Mesenchymal stem cell (in vitro differentiated cells and primary cell): ENCODE results near the gene RAB24.
"Not testable (repeated sequence)": the region's sequence is repeated elsewhere in the genome, so short reads cannot be mapped to it uniquely, and the experiment has no call there.

ENCODE experiments used
- DNase-seq: peaks from one replicate; pipeline ENCODE4 v3.0.0-alpha.2; 2013
- H2AFZ ChIP-seq: one replicate; pipeline ENCODE4 v1.6.1; 2013; ENCODE audit warnings: low read depth, mild to moderate bottlenecking, control low read depth, inconsistent platforms, low read length, moderate library complexity
- H2AK5ac ChIP-seq: 2 replicates; pipeline ENCODE4 v1.6.1; 2013; ENCODE audit warnings: low read length, moderate library complexity, mild to moderate bottlenecking, inconsistent platforms; ENCODE audit not compliant: severe bottlenecking
- H2BK120ac ChIP-seq: one replicate; pipeline ENCODE4 v1.6.1; 2013; ENCODE audit warnings: low read depth, mild to moderate bottlenecking, inconsistent platforms, low read length, moderate library complexity
- H2BK12ac ChIP-seq, 2 experiments: one replicate each; pipeline ENCODE4 v1.6.1; 2013; ENCODE audit warnings: inconsistent platforms in 2 of 2, low read length in 2 of 2, mild to moderate bottlenecking in 2 of 2, moderate library complexity in 2 of 2, control low read depth in 1 of 2
- H2BK15ac ChIP-seq: one replicate; pipeline ENCODE4 v1.6.1; 2013; ENCODE audit warnings: mild to moderate bottlenecking, low read depth, inconsistent platforms; ENCODE audit not compliant: poor library complexity, severe bottlenecking
- H2BK5ac ChIP-seq: 2 replicates; pipeline ENCODE4 v1.6.1; 2013; ENCODE audit warnings: low read depth, mild to moderate bottlenecking, low read length, control low read depth, inconsistent platforms; ENCODE audit not compliant: poor library complexity, severe bottlenecking
- H3K14ac ChIP-seq, 2 experiments: one replicate each; pipeline ENCODE4 v1.6.1; 2013; ENCODE audit warnings: inconsistent platforms in 2 of 2, low read length in 2 of 2, control low read depth in 1 of 2, mild to moderate bottlenecking in 1 of 2, moderate library complexity in 1 of 2
- H3K18ac ChIP-seq, 2 experiments: one replicate each; pipeline ENCODE4 v1.6.1; 2013; ENCODE audit warnings: inconsistent platforms in 2 of 2, low read length in 2 of 2, control low read depth in 1 of 2, low read depth in 1 of 2, mild to moderate bottlenecking in 1 of 2
- H3K23ac ChIP-seq, 2 experiments: one replicate each; pipeline ENCODE4 v1.6.1; 2013; ENCODE audit warnings: inconsistent platforms in 2 of 2, low read length in 2 of 2, mild to moderate bottlenecking in 2 of 2, moderate library complexity in 2 of 2, control low read depth in 1 of 2
- H3K27ac ChIP-seq: 2 replicates; pipeline ENCODE4 v1.5.1; 2013; ENCODE audit warnings: mild to moderate bottlenecking, moderate library complexity, low read length, control low read depth, inconsistent platforms; ENCODE audit not compliant: poor library complexity, severe bottlenecking
- H3K27me3 ChIP-seq, 2 experiments: 2 replicates each; pipeline versions ENCODE4 v1.6.1 to v1.7.0; 2013; ENCODE audit warnings: low read length in 2 of 2, mild to moderate bottlenecking in 2 of 2, moderate library complexity in 2 of 2, control low read depth in 1 of 2, inconsistent platforms in 1 of 2; ENCODE audit not compliant: control insufficient read depth in 1 of 2, insufficient read depth in 1 of 2
- H3K36me3 ChIP-seq, 2 experiments: 2 replicates each; pipeline versions ENCODE4 v1.6.1 to v1.7.0; 2013; ENCODE audit warnings: low read length in 2 of 2, control low read depth in 1 of 2, inconsistent platforms in 1 of 2, low read depth in 1 of 2, mild to moderate bottlenecking in 1 of 2; ENCODE audit not compliant: insufficient read depth in 2 of 2, control insufficient read depth in 1 of 2
- H3K4ac ChIP-seq, 2 experiments: one replicate each; pipeline ENCODE4 v1.6.1; 2013; ENCODE audit warnings: inconsistent platforms in 2 of 2, low read length in 2 of 2, mild to moderate bottlenecking in 2 of 2, moderate library complexity in 2 of 2, control low read depth in 1 of 2, low read depth in 1 of 2
- H3K4me1 ChIP-seq: 2 replicates; pipeline ENCODE4 v1.6.1; 2013; ENCODE audit warnings: low read depth, low read length, control low read depth; ENCODE audit not compliant: control insufficient read depth, insufficient read depth
- H3K4me2 ChIP-seq: 2 replicates; pipeline ENCODE4 v1.6.1; 2013; ENCODE audit warnings: low read length, mild to moderate bottlenecking, inconsistent platforms; ENCODE audit not compliant: poor library complexity, severe bottlenecking
- H3K4me3 ChIP-seq, 2 experiments: 2 replicates each; pipeline versions ENCODE4 v1.5.1 to v1.7.0; 2013; ENCODE audit warnings: low read length in 2 of 2, mild to moderate bottlenecking in 2 of 2, control low read depth in 1 of 2, low read depth in 1 of 2; ENCODE audit not compliant: insufficient read depth in 1 of 2
- H3K79me1 ChIP-seq: replicated peaks from 2 replicates; pipeline ENCODE4 v1.6.1; 2013; ENCODE audit warnings: mild to moderate bottlenecking, control low read depth, low read length, inconsistent platforms; ENCODE audit not compliant: poor library complexity, severe bottlenecking
- H3K9ac ChIP-seq: 2 replicates; pipeline ENCODE4 v1.7.0; 2013; ENCODE audit warnings: mild to moderate bottlenecking, low read length, moderate library complexity
- H3K9me3 ChIP-seq: 2 replicates; pipeline ENCODE4 v1.7.0; 2013; ENCODE audit warnings: mild to moderate bottlenecking, low read length; ENCODE audit not compliant: control insufficient read depth
- H4K8ac ChIP-seq: one replicate; pipeline ENCODE4 v1.6.1; 2013; ENCODE audit warnings: inconsistent platforms, mild to moderate bottlenecking, low read length, moderate library complexity
- H4K91ac ChIP-seq: one replicate; pipeline ENCODE4 v1.6.1; 2013; ENCODE audit warnings: mild to moderate bottlenecking, low read length, inconsistent platforms
- WGBS: methylation state at CpG from one replicate; pipeline ENCODE4 v1.1.7; 2013; ENCODE audit warnings: mixed read lengths; 5-methylcytosine and 5-hydroxymethylcytosine counted together

RAB24 gene

DNA sequence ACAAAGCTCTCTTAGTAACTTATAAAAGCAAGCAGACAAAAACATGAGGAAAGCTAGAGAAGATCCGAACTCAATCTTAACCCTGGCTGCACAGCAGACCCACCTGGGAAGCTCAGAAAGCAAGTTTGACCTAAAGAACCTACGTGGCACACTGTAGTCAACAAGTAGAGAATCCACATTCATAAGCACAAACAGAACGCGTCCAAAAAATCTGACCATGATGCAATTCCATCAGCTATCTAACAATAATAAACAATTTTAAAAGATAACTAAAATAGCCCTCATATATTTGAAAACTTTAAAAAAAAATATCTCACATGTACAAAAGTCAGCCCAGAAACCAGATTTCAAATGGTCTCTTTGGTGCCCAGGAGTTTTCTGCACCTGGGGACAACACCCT, 43.3 kb upstream of the RAB24 start:
- no peak overlapping the region for H2BK120ac ChIP-seq
- H3K18ac ChIP-seq: no peak overlapping the region
- peaks cover 15% of the 10 kb centered on the region for H3K4me1 ChIP-seq
- peaks cover 4% of the 10 kb centered on the region for H3K79me1 ChIP-seq
- no peak overlapping the region for H3K4ac ChIP-seq
- no peak overlapping the region for H2AK5ac ChIP-seq
- no peaks in the 10 kb centered on the region for H3K9me3 ChIP-seq
- no peak overlapping the region for H4K91ac ChIP-seq
- peak overlapping the region; percentile 28 for H3K9ac ChIP-seq
- H3K36me3 ChIP-seq: peaks cover 23 to 49% of the 10 kb centered on the region in 2 experiments
- H3K27me3 ChIP-seq: no peaks in the 10 kb centered on the region
- no peak overlapping the region for H3K14ac ChIP-seq
- H4K8ac ChIP-seq: no peak overlapping the region
- no peak overlapping the region for H2AFZ ChIP-seq
- no peak overlapping the region for H3K27ac ChIP-seq
- H2BK15ac ChIP-seq: no peak overlapping the region
- no peak overlapping the region for H3K4me3 ChIP-seq
- H3K4me2 ChIP-seq: no peak overlapping the region
- WGBS: 81% methylated on average over 4 of the region's 4 CpGs
- no peak overlapping the region for H2BK12ac ChIP-seq
- no peak overlapping the region for H3K23ac ChIP-seq
- no peak overlapping the region for H2BK5ac ChIP-seq
- no peak for DNase-seq

DNA sequence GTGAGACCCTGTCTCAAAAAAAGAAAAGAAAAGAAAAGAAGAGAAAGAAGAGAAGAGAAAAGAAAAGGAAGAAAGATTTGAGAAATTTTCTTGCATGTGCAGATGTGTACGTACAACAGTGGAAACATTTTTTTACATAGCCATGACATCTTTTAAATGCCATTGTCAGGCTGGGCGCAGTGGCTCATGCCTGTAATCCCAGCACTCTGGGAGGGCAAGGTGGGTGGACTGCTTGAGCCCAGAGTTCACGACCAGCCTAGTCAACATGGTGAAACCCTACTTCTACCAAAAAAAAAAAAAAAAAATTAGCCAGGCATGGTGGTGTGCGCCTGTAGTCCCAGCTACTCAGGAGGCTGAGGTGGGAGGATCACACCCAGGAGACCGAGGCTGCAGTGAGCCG, 41.4 kb upstream of the RAB24 start:
- Histone ChIP-seq H3K27me3 (no peaks in the 10 kb centered on the region), H2AFZ (no peak overlapping the region), H3K27ac (no peak overlapping the region), H2BK12ac (no peak overlapping the region), H3K4me2 (no peak overlapping the region), H2AK5ac (no peak overlapping the region), H2BK5ac (no peak overlapping the region), H4K91ac (no peak overlapping the region), H3K4me3 (no peak overlapping the region), H3K14ac (no peak overlapping the region), H3K79me1 (peaks cover 6% of the 10 kb centered on the region), H4K8ac (no peak overlapping the region), H2BK15ac (no peak overlapping the region), H3K4ac (no peak overlapping the region), H2BK120ac (no peak overlapping the region), H3K23ac (no peak overlapping the region), H3K18ac (no peak overlapping the region), H3K9me3 (no peaks in the 10 kb centered on the region), H3K9ac (no peak overlapping the region), H3K36me3 (peaks cover 23 to 52% of the 10 kb centered on the region in 2 experiments), H3K4me1 (peaks cover 10% of the 10 kb centered on the region)
- 100% methylated on average over 2 of the region's 6 CpGs for WGBS
- DNase-seq: no peak

DNA sequence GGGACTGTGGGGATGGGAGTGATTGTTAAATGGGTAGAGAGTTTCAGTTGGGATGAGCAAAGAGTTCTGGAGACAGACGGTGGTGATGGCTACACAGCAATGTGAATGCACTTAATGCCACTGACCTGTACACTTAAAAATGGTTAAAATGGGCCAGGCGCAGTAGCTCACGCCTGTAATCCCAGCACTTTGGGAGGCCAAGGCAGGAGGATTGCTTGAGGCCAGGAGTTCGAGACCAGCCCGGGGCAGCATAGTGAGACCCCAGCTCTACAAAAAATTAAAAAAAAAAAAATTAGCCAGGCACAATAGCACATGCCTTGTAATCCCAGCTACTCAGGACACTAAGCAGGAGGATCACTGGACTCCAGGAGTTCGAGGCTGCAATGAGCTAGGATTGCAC, 40.3 kb upstream of the RAB24 start:
- H3K18ac ChIP-seq: no peak overlapping the region
- H3K23ac ChIP-seq: no peak overlapping the region
- H2BK5ac ChIP-seq: no peak overlapping the region
- 100% methylated on average over 6 of the region's 6 CpGs for WGBS
- no peaks in the 10 kb centered on the region for H3K9me3 ChIP-seq
- no peak overlapping the region for H4K8ac ChIP-seq
- H3K79me1 ChIP-seq: peaks cover 12% of the 10 kb centered on the region
- H3K4me3 ChIP-seq: no peak overlapping the region
- H2AK5ac ChIP-seq: no peak overlapping the region
- no peak overlapping the region for H3K9ac ChIP-seq
- no peak overlapping the region for H2BK12ac ChIP-seq
- H4K91ac ChIP-seq: no peak overlapping the region
- H3K14ac ChIP-seq: no peak overlapping the region
- H3K4ac ChIP-seq: no peak overlapping the region
- DNase-seq: no peak
- no peak overlapping the region for H2AFZ ChIP-seq
- no peak overlapping the region for H2BK15ac ChIP-seq
- H2BK120ac ChIP-seq: no peak overlapping the region
- peaks cover 27 to 42% of the 10 kb centered on the region in 2 experiments for H3K36me3 ChIP-seq
- H3K4me1 ChIP-seq: peaks cover 4% of the 10 kb centered on the region
- no peak overlapping the region for H3K27ac ChIP-seq
- no peak overlapping the region for H3K4me2 ChIP-seq
- H3K27me3 ChIP-seq: no peaks in the 10 kb centered on the region

DNA sequence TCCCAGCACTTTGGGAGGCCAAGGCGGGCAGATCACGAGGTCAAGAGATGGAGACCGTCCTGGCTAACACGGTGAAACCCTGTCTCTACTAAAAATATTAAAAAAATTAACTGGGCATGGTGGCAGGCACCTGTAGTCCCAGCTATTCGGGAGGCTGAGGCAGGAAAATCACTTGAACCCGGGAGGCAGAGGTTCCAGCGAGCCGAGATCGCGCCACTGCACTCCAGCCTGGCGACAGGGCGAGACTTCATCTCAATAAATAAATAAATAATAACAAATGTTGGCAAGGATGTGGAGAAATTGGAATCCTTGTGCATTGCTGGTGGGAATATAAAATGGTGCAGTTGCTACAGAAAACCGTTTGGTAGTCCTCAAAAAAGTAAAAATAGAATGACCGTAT, 39.5 kb upstream of the RAB24 start:
- DNase-seq, H3K9ac ChIP-seq, H3K9me3 ChIP-seq, H3K27me3 ChIP-seq, H4K8ac ChIP-seq, H3K23ac ChIP-seq, H2AFZ ChIP-seq, H3K27ac ChIP-seq, H2BK15ac ChIP-seq, H3K4me1 ChIP-seq, H2AK5ac ChIP-seq, H3K4me3 ChIP-seq, H4K91ac ChIP-seq, H3K18ac ChIP-seq, H2BK12ac ChIP-seq, H3K4me2 ChIP-seq, H3K14ac ChIP-seq, H2BK5ac ChIP-seq, H2BK120ac ChIP-seq, H3K4ac ChIP-seq: not testable (repeated sequence)
- WGBS: 95% methylated on average over 6 of the region's 14 CpGs
- Histone ChIP-seq H3K79me1 (peaks cover 20% of the 10 kb centered on the region), H3K36me3 (peaks cover 35 to 49% of the 10 kb centered on the region in 2 experiments)
